Peyer's patch (tissue), 4 donors: ENCODE measurements around the gene SLC7A10. TPM values are rescaled to one million over a fixed set of nuclear protein-coding genes. Genes with fewer than 3 reads are reported as not detected.
A peak's percentile ranks its signal among the peaks of the same experiment; 100 is the strongest.

ENCODE experiments used
- DNase-seq, 3 donors: peaks; one replicate each; pipeline ENCODE4 v3.0.0-alpha.2; 2017 to 2019
- H3K27ac ChIP-seq, 4 donors: fragments of 200-600 bp; sonication (generic); one replicate each; pipeline ENCODE4 v1.5.1; 2016 to 2019
- H3K27me3 ChIP-seq, 2 donors: fragments of 200-600 bp; sonication (generic); one replicate each; pipeline ENCODE4 v1.5.1; 2019
- H3K36me3 ChIP-seq, 3 donors: fragments of 200-600 bp; sonication (generic); one replicate each; pipeline ENCODE4 v1.5.1; 2016 to 2019
- H3K4me1 ChIP-seq, 4 donors: fragments of 200-600 bp; sonication (generic); one replicate each; pipeline ENCODE4 v1.5.1; 2016 to 2019
- H3K4me3 ChIP-seq, 4 donors: fragments of 200-600 bp; sonication (generic); 1 replicate in 3 of 4; 2 replicates in 1 of 4; pipeline ENCODE4 v1.5.1; 2016 to 2019; ENCODE audit warnings: mild to moderate bottlenecking in 1 of 4
- H3K9me3 ChIP-seq, 4 donors: fragments of 200-600 bp; sonication (generic); one replicate each; pipeline ENCODE4 v1.5.1; 2016 to 2019; ENCODE audit warnings: mild to moderate bottlenecking in 1 of 4
- CTCF ChIP-seq, 6 experiments: fragments of 450-650 bp in 4 of 6; fragments of 200-600 bp in 2 of 6; sonication (generic) in 1 of 6; IDR thresholded peaks; one replicate each; pipeline ENCODE4 v1.5.1; 2017 to 2019; ENCODE audit warnings: antibody characterized with exemption in 6 of 6, mild to moderate bottlenecking in 3 of 6, moderate library complexity in 1 of 6
- POLR2A ChIP-seq, 2 donors: fragments of 450-650 bp; IDR thresholded peaks; one replicate each; pipeline ENCODE4 v1.5.1; 2017; ENCODE audit warnings: antibody characterized with exemption in 2 of 2, mild to moderate bottlenecking in 2 of 2, moderate library complexity in 2 of 2
- total RNA-seq, 4 donors: library from RNA; depleted of rRNA; stranded (reverse); fragments of >200 nt; gene quantifications; one replicate each; pipeline ENCODE4 v1.1.0, GENCODE V29; 2016

Gene SLC7A10
- total RNA-seq, 4 donors from 2014 or later: not detected

DNA sequence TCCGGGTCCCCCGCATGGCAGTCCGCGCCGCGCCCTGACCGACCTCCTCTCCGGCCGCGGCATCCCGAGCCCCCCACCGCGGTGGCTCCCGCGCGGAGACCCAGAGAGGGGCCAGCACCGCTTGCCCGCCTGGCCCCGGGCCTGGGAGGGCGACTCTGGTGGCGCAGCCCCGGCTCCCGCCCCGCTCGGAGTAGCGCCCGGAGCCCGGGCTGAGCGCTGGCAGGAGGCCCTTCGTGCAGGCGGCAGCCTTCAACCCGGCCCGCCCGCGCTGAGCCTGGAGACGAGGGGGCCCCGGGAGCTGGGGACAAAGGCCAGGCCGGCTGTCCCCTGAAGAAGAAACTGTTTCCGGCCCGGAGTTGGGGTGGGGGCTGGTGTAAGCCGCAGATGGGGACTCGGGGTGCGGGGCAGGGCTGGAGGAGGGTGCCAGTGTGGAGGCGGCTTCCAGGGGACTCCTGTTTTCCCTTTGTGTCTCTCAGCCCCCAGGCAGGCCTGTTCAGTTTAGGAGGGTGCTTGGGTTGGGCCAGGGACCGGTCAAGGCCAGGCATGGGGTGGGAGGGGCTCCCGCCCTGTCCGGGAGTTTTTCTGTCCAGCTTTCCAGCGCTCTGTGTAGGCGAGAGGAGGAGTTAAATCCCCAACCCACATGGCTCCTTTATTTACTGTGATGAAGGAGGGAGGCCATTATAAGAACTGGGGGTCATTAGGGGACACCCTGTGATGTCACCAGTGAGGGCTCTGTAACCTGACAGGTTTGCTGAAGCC is 30.6 kb downstream of the SLC7A10 start:
- Histone ChIP-seq H3K27ac (peak overlapping the region in 3 of 4 donors; percentile 17 to 62 (median 58)), H3K27me3 (no peaks in the 10 kb centered on the region), H3K9me3 (no peaks in the 10 kb centered on the region), H3K4me3 (peak overlapping the region; percentile 29 to 74 (median 56)), H3K4me1 (peaks cover 0 to 13% (median 4%) of the 10 kb centered on the region in 4 donors), H3K36me3 (peaks cover 0 to 5% (median 0%) of the 10 kb centered on the region in 3 donors)
- DNase-seq: no peak
- TF ChIP-seq POLR2A (IDR thresholded peaks at IDR 0.05): no peak
- no peak for TF ChIP-seq CTCF (IDR thresholded peaks at IDR 0.05)

DNA sequence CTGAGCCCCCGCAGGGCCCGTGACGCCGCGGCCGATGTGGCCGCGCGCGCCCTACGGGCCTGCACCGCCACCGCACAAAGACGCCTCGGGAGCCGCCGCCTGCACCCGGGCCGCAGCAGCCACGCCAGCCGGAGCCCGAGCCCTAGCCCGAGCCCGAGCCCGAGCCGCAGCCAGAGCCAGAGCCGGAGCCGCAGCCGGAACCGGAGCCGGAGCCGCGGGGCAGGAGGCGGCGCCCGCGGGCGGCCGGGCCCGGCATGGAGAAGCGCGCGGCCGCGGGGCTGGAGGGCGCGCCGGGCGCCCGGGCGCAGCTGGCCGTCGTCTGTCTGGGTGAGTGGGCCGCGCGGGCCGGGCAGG is 31.1 kb downstream of the SLC7A10 start:
- Histone ChIP-seq H3K27me3 (no peaks in the 10 kb centered on the region), H3K27ac (peak overlapping the region in 2 of 4 donors; percentile 58 to 62), H3K9me3 (no peaks in the 10 kb centered on the region), H3K36me3 (peaks cover 0 to 5% (median 0%) of the 10 kb centered on the region in 3 donors), H3K4me3 (peak overlapping the region; percentile 29 to 74 (median 56)), H3K4me1 (peaks cover 0 to 13% (median 4%) of the 10 kb centered on the region in 4 donors)
- no peak for TF ChIP-seq CTCF (IDR thresholded peaks at IDR 0.05)
- TF ChIP-seq POLR2A (IDR thresholded peaks at IDR 0.05): no peak
- no peak for DNase-seq

- peak in 1 of 3 donors; percentile 63 for DNase-seq
- Histone ChIP-seq H3K4me1 (peaks cover 0 to 13% (median 4%) of the 10 kb centered on the region in 4 donors), H3K9me3 (no peaks in the 10 kb centered on the region), H3K27me3 (no peaks in the 10 kb centered on the region), H3K27ac (peak within 1 kb of the TSS in 3 of 4 donors; percentile 17 to 62 (median 58)), H3K36me3 (peaks cover 0 to 5% (median 0%) of the 10 kb centered on the region in 3 donors), H3K4me3 (peak within 1 kb of the TSS; percentile 29 to 74 (median 56))
- no peak for TF ChIP-seq POLR2A (IDR thresholded peaks at IDR 0.05)
- TF ChIP-seq CTCF (IDR thresholded peaks at IDR 0.05): no peak
Measured at GRCh38 chr19:33193865-33194362, 31.7 kb downstream of the SLC7A10 start, which contains the start of gene LRP3. Gene LRP3 (plus strand): TSS chr19:33194330. CDS start chr19:33194786, 456 bp downstream.

GRCh38 chr19:33193269-33193864 is 32.3 kb downstream of the SLC7A10 start:
- DNase-seq: peak in 1 of 3 donors; percentile 23
- Histone ChIP-seq H3K9me3 (no peaks in the 10 kb centered on the region), H3K4me1 (peaks cover 0 to 13% (median 4%) of the 10 kb centered on the region in 4 donors), H3K4me3 (peak overlapping the region in 2 of 4 donors; percentile 37 to 74), H3K36me3 (peaks cover 0 to 5% (median 0%) of the 10 kb centered on the region in 3 donors), H3K27me3 (no peaks in the 10 kb centered on the region), H3K27ac (no peak overlapping the region)
- no peak for TF ChIP-seq CTCF (IDR thresholded peaks at IDR 0.05)
- no peak for TF ChIP-seq POLR2A (IDR thresholded peaks at IDR 0.05)

- H3K27me3 ChIP-seq: no peaks in the 10 kb centered on the region
- DNase-seq: peak in 1 of 3 donors; percentile 26
Measured at GRCh38 chr19:33192010-33192409, 33.6 kb downstream of the SLC7A10 start.

More at GRCh38 chr19:33192010-33192409, 33.6 kb downstream of the SLC7A10 start:
- H3K9me3 ChIP-seq: no peaks in the 10 kb centered on the region
- TF ChIP-seq POLR2A (IDR thresholded peaks at IDR 0.05) (no peak), CTCF (IDR thresholded peaks at IDR 0.05) (no peak)
- no peaks in the 10 kb centered on the region for H3K36me3 ChIP-seq
- H3K27ac ChIP-seq: no peak overlapping the region
- H3K4me1 ChIP-seq: peaks cover 0 to 13% (median 4%) of the 10 kb centered on the region in 4 donors
- no peak overlapping the region for H3K4me3 ChIP-seq
